Liver (tissue), 9 donors: ENCODE measurements around the gene NR6A1. TPM values are rescaled to one million over a fixed set of nuclear protein-coding genes. Genes with fewer than 3 reads are reported as not detected.

Experiments used
- DNase-seq: peaks from one replicate; pipeline ENCODE4 v3.0.0-alpha.2; 2017; ENCODE audit warnings: low spot score
- H3K27ac ChIP-seq, 2 donors: one replicate each; pipeline ENCODE4 v1.7.0; 2013; ENCODE audit warnings: inconsistent platforms in 2 of 2, low read length in 2 of 2, control low read depth in 1 of 2, low read depth in 1 of 2, mild to moderate bottlenecking in 1 of 2
- H3K27me3 ChIP-seq, 4 donors: one replicate each; pipeline versions ENCODE4 v1.6.1 to v1.7.0; 2013; ENCODE audit warnings: low read length in 3 of 4, inconsistent platforms in 1 of 4, mild to moderate bottlenecking in 1 of 4, moderate library complexity in 1 of 4; ENCODE audit not compliant: control insufficient read depth in 4 of 4, insufficient read depth in 4 of 4
- H3K36me3 ChIP-seq, 4 donors: one replicate each; pipeline versions ENCODE4 v1.6.1 to v1.7.0; 2013; ENCODE audit warnings: low read length in 3 of 4, mild to moderate bottlenecking in 3 of 4, low read depth in 1 of 4, moderate library complexity in 1 of 4; ENCODE audit not compliant: control insufficient read depth in 4 of 4, insufficient read depth in 3 of 4
- H3K4me1 ChIP-seq, 4 donors: one replicate each; pipeline versions ENCODE4 v1.6.1 to v1.7.0; 2013; ENCODE audit warnings: low read length in 3 of 4, mild to moderate bottlenecking in 3 of 4, moderate library complexity in 1 of 4; ENCODE audit not compliant: control insufficient read depth in 4 of 4, insufficient read depth in 4 of 4
- H3K4me3 ChIP-seq, 3 donors: one replicate each; pipeline versions ENCODE4 v1.6.1 to v1.7.0; 2013; ENCODE audit warnings: low read length in 3 of 3, control low read depth in 1 of 3, low read depth in 1 of 3, mild to moderate bottlenecking in 1 of 3
- H3K9ac ChIP-seq, 2 donors: one replicate each; pipeline ENCODE4 v1.7.0; 2013; ENCODE audit warnings: low read length in 2 of 2, mild to moderate bottlenecking in 2 of 2, moderate library complexity in 2 of 2, control low read depth in 1 of 2, low read depth in 1 of 2
- H3K9me3 ChIP-seq, 4 donors: one replicate each; pipeline versions ENCODE4 v1.6.1 to v1.7.0; 2013; ENCODE audit warnings: low read length in 3 of 4; ENCODE audit not compliant: control insufficient read depth in 4 of 4
- ATF3 ChIP-seq: IDR thresholded peaks from 2 replicates; pipeline ENCODE4 v1.6.1; 2016; ENCODE audit warnings: antibody characterized with exemption
- CTCF ChIP-seq: fragments of 150-350 bp; IDR thresholded peaks from 2 replicates; pipeline ENCODE4 v1.5.1; 2017; ENCODE audit warnings: improper control_type of control experiment, low read depth, low read length; ENCODE audit not compliant: missing input control
- EGR1 ChIP-seq, 2 donors: IDR thresholded peaks; 2 replicates each; pipeline ENCODE4 v1.6.1; 2016 to 2018; ENCODE audit warnings: antibody characterized with exemption in 2 of 2, low read depth in 2 of 2
- FOXA2 ChIP-seq: IDR thresholded peaks from 2 replicates; pipeline ENCODE4 v1.6.1; 2016; ENCODE audit warnings: antibody characterized with exemption
- GABPA ChIP-seq, 2 donors: IDR thresholded peaks in 1 of 2; conservative IDR thresholded peaks in 1 of 2; 2 replicates each; pipeline ENCODE4 v1.6.1; 2016; ENCODE audit warnings: antibody characterized with exemption in 2 of 2, mild to moderate bottlenecking in 1 of 2, moderate library complexity in 1 of 2
- HNF4A ChIP-seq, 2 donors: conservative IDR thresholded peaks; 2 replicates each; pipeline ENCODE4 v1.6.1; 2016; ENCODE audit warnings: antibody characterized with exemption in 2 of 2, mild to moderate bottlenecking in 2 of 2
- HNF4G ChIP-seq: IDR thresholded peaks from 2 replicates; pipeline ENCODE4 v1.6.1; 2016; ENCODE audit warnings: antibody characterized with exemption
- JUND ChIP-seq, 2 donors: IDR thresholded peaks; 2 replicates each; pipeline ENCODE4 v1.6.1; 2016; ENCODE audit warnings: antibody characterized with exemption in 2 of 2
- MAX ChIP-seq: IDR thresholded peaks from 2 replicates; pipeline ENCODE4 v1.6.1; 2016; ENCODE audit warnings: antibody characterized with exemption
- NR2F2 ChIP-seq: IDR thresholded peaks from 2 replicates; pipeline ENCODE4 v1.6.1; 2016; ENCODE audit warnings: antibody characterized with exemption
- RAD21 ChIP-seq, 2 donors: IDR thresholded peaks; 2 replicates each; pipeline ENCODE4 v1.6.1; 2016; ENCODE audit warnings: antibody characterized with exemption in 2 of 2, mild to moderate bottlenecking in 2 of 2
- REST ChIP-seq: IDR thresholded peaks from 2 replicates; pipeline ENCODE4 v1.6.1; 2016; ENCODE audit warnings: antibody characterized with exemption, mild to moderate bottlenecking
- RXRA ChIP-seq, 2 donors: IDR thresholded peaks; 2 replicates each; pipeline ENCODE4 v1.6.1; 2017 to 2018; ENCODE audit warnings: antibody characterized with exemption in 2 of 2, mild to moderate bottlenecking in 1 of 2
- SP1 ChIP-seq: IDR thresholded peaks from 2 replicates; pipeline ENCODE4 v1.6.1; 2018; ENCODE audit warnings: antibody characterized with exemption, mild to moderate bottlenecking
- TAF1 ChIP-seq: conservative IDR thresholded peaks from 2 replicates; pipeline ENCODE4 v1.6.1; 2016; ENCODE audit warnings: antibody characterized with exemption, mild to moderate bottlenecking
- YY1 ChIP-seq: IDR thresholded peaks from 2 replicates; pipeline ENCODE4 v1.6.1; 2016; ENCODE audit warnings: antibody characterized with exemption, mild to moderate bottlenecking
- ZBTB33 ChIP-seq: IDR thresholded peaks from 2 replicates; pipeline ENCODE4 v1.6.1; 2016; ENCODE audit warnings: antibody characterized with exemption
- WGBS: extraction: QIAGEN DNeasy Blood & Tissue Kit; methylation state at CpG from one replicate; pipeline ENCODE4 v1.1.7; 2013; 5-methylcytosine and 5-hydroxymethylcytosine counted together
- polyA plus RNA-seq, 2 donors: library from polyadenylated mRNA; stranded (reverse) in 1 of 2; unstranded in 1 of 2; fragments of 200-250 nt in 1 of 2; fragments of >200 nt in 1 of 2; fragmentation: Nextera tagmentation in 1 of 2; extraction: Ambion mirVana in 1 of 2; gene quantifications; one replicate each; pipeline versions ENCODE4 v1.2.1 to v1.2.3, GENCODE V29; 2013 to 2015
- total RNA-seq, 2 donors: library from RNA; depleted of rRNA; stranded (reverse); fragments of >200 nt; gene quantifications; one replicate each; pipeline ENCODE4 v1.2.3, GENCODE V29; 2014
- donor health status: healthy.
- donor health status: healthy.
- donor health status: healthy.
- donor health status: healthy.
- donor health status: healthy.

The NR6A1 gene
- total and polyA plus RNA-seq, 4 donors: 0.72 to 6.1 (median 2.1) TPM

GRCh38 chr9:124674651-124675050 is 96.5 kb downstream of the NR6A1 start:
- peaks cover 0 to 2% (median 0%) of the 10 kb centered on the region in 4 donors for H3K36me3 ChIP-seq
- no peak for TF ChIP-seq REST
- no peak for TF ChIP-seq TAF1
- TF ChIP-seq ATF3: no peak
- TF ChIP-seq MAX: no peak
- TF ChIP-seq FOXA2: no peak
- no peak for TF ChIP-seq RAD21 (IDR thresholded peaks at IDR 0.05)
- TF ChIP-seq JUND (IDR thresholded peaks at IDR 0.05): no peak
- no peak for TF ChIP-seq HNF4G
- TF ChIP-seq CTCF: no peak
- no peak for TF ChIP-seq EGR1 (IDR thresholded peaks at IDR 0.05; ENCODE audit: low read depth in 2 of 2)
- TF ChIP-seq SP1: no peak
- TF ChIP-seq ZBTB33: no peak
- TF ChIP-seq YY1: no peak
- no peak for TF ChIP-seq RXRA (IDR thresholded peaks at IDR 0.05)
- no peak for TF ChIP-seq GABPA (IDR thresholded peaks at IDR 0.05 in 1 of 2, conservative IDR thresholded peaks at IDR 0.05 in 1 of 2)
- no peak for TF ChIP-seq HNF4A (conservative IDR thresholded peaks at IDR 0.05)
- no peak for TF ChIP-seq NR2F2
- no peak overlapping the region for H3K9ac ChIP-seq
- peaks cover 0 to 21% (median 16%) of the 10 kb centered on the region in 4 donors for H3K4me1 ChIP-seq
- no peak for DNase-seq
- WGBS: 92% methylated on average over 2 of the region's 2 CpGs
- H3K9me3 ChIP-seq: no peaks in the 10 kb centered on the region
- H3K4me3 ChIP-seq: no peak overlapping the region
- no peaks in the 10 kb centered on the region for H3K27me3 ChIP-seq
- H3K27ac ChIP-seq: no peak overlapping the region

- H3K9me3 ChIP-seq: no peaks in the 10 kb centered on the region
- H3K27ac ChIP-seq: no peak overlapping the region
- no peaks in the 10 kb centered on the region for H3K36me3 ChIP-seq
- no peak overlapping the region for H3K9ac ChIP-seq
- WGBS: 97% methylated on average over 3 of the region's 3 CpGs
- no peak overlapping the region for H3K4me3 ChIP-seq
- H3K27me3 ChIP-seq: no peaks in the 10 kb centered on the region
- no peak for DNase-seq
- peaks cover 0 to 21% (median 16%) of the 10 kb centered on the region in 4 donors for H3K4me1 ChIP-seq
- TF ChIP-seq HNF4G (no peak), NR2F2 (no peak), JUND (IDR thresholded peaks at IDR 0.05) (no peak), TAF1 (no peak), SP1 (no peak)
Observed at GRCh38 chr9:124673063-124673462, 98.0 kb downstream of the NR6A1 start.
